Measurements from ENCODE around the gene C9orf43. TPM values are rescaled to one million over a fixed set of nuclear protein-coding genes. Genes with fewer than 3 reads are reported as not detected.

Gene C9orf43
- total and polyA plus RNA-seq, 4 donors = 0.09 to 1.1 (median 0.25) TPM

DNA sequence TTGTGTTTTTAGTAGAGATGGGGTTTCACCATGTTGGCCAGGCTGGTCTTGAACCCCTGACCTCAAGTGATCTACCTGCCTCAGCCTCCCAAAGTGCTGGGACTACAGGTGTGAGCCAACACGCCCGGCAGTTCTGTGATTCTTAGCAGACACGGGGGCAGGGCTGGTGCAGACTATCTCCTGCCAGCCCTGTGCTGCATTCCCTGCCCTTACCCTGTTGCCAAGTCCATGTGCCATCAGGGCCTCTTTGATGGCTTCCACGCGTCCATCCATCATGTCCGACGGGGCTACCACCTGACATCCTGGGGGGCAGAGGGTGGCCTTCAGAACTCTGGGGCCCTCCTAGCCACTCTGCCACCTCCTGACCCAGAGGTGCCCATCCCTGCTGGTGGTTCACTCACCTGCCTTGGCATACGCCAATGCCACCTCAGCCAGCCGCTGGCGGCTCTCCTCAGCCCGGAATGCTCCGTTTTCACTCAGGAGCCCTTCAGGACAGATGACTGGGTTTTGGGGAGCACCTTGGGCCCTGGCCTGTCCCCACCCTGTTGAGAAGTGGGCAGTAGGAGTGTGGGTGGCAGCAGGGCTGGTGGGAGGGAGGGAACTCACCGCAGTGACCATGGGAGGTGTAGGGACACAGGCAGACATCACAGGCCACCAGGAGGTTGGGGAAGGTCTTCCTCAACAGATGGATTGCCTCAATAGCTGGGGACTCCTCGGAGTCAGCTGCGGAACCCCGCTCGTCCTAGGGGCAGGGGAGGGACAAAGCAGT, 20.2 kb upstream of the C9orf43 start (continued):
- no peak for TF ChIP-seq EGR1 (IDR thresholded peaks at IDR 0.05; ENCODE audit: low read depth in 2 of 2)
- TF ChIP-seq HNF4A (conservative IDR thresholded peaks at IDR 0.05) = no peak
- TF ChIP-seq, protein P1, sequence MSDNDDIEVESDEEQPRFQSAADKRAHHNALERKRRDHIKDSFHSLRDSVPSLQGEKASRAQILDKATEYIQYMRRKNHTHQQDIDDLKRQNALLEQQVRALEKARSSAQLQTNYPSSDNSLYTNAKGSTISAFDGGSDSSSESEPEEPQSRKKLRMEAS (IDR thresholded peaks at IDR 0.05) = no peak
- TF ChIP-seq TAF1 (conservative IDR thresholded peaks at IDR 0.05) = no peak
- TF ChIP-seq SP1 (IDR thresholded peaks at IDR 0.05) = no peak
- TF ChIP-seq YY1 (IDR thresholded peaks at IDR 0.05) = no peak

DNA sequence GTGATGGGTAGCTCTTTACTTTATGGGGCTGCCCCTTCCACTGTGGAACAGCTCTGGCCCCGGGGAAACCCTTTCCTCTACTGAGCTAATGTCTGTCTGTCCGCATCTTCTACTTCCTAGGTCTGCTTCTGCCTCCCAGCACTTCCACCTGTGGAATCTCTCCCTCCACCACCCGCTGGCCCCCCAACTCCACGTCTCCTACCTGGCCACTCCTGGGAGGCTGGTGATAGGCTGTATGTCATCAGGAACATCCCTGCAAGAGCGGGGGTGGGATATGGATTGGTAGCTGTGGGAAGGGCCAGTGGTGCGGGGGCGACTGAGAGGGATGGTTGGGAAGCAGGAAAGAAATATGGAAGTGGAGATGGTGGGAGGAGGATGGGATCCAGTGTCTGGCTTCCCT, 18.6 kb upstream of the C9orf43 start:
- no peaks in the 10 kb centered on the region for H3K27me3 ChIP-seq (ENCODE audit: control insufficient read depth in 4 of 4, insufficient read depth in 4 of 4, low read length in 3 of 4)
- H3K9ac ChIP-seq (ENCODE audit: low read depth in 1 of 2, low read length in 2 of 2) = no peak overlapping the region
- no peaks in the 10 kb centered on the region for H3K9me3 ChIP-seq (ENCODE audit: control insufficient read depth in 4 of 4, low read length in 3 of 4)
- 98% methylated on average over 7 of the region's 7 CpGs for WGBS
- H3K27ac ChIP-seq (ENCODE audit: low read depth in 1 of 2, low read length in 2 of 2) = no peak overlapping the region
- no peak overlapping the region for H3K4me3 ChIP-seq (ENCODE audit: low read depth in 1 of 3, low read length in 3 of 3)
- TF ChIP-seq HNF4G (IDR thresholded peaks at IDR 0.05) = no peak
- TF ChIP-seq RXRA (IDR thresholded peaks at IDR 0.05) = no peak
- TF ChIP-seq, protein P2, sequence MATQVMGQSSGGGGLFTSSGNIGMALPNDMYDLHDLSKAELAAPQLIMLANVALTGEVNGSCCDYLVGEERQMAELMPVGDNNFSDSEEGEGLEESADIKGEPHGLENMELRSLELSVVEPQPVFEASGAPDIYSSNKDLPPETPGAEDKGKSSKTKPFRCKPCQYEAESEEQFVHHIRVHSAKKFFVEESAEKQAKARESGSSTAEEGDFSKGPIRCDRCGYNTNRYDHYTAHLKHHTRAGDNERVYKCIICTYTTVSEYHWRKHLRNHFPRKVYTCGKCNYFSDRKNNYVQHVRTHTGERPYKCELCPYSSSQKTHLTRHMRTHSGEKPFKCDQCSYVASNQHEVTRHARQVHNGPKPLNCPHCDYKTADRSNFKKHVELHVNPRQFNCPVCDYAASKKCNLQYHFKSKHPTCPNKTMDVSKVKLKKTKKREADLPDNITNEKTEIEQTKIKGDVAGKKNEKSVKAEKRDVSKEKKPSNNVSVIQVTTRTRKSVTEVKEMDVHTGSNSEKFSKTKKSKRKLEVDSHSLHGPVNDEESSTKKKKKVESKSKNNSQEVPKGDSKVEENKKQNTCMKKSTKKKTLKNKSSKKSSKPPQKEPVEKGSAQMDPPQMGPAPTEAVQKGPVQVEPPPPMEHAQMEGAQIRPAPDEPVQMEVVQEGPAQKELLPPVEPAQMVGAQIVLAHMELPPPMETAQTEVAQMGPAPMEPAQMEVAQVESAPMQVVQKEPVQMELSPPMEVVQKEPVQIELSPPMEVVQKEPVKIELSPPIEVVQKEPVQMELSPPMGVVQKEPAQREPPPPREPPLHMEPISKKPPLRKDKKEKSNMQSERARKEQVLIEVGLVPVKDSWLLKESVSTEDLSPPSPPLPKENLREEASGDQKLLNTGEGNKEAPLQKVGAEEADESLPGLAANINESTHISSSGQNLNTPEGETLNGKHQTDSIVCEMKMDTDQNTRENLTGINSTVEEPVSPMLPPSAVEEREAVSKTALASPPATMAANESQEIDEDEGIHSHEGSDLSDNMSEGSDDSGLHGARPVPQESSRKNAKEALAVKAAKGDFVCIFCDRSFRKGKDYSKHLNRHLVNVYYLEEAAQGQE (IDR thresholded peaks at IDR 0.05) = no peak
- TF ChIP-seq GABPA (IDR thresholded peaks at IDR 0.05 in 1 of 2, conservative IDR thresholded peaks at IDR 0.05 in 1 of 2) = no peak
- no peak for TF ChIP-seq HNF4A (conservative IDR thresholded peaks at IDR 0.05)
- TF ChIP-seq TAF1 (conservative IDR thresholded peaks at IDR 0.05) = no peak
- no peak for TF ChIP-seq NR2F2 (IDR thresholded peaks at IDR 0.05)
- TF ChIP-seq YY1 (IDR thresholded peaks at IDR 0.05) = no peak
- no peak for TF ChIP-seq SP1 (IDR thresholded peaks at IDR 0.05)
- TF ChIP-seq, protein P3, sequence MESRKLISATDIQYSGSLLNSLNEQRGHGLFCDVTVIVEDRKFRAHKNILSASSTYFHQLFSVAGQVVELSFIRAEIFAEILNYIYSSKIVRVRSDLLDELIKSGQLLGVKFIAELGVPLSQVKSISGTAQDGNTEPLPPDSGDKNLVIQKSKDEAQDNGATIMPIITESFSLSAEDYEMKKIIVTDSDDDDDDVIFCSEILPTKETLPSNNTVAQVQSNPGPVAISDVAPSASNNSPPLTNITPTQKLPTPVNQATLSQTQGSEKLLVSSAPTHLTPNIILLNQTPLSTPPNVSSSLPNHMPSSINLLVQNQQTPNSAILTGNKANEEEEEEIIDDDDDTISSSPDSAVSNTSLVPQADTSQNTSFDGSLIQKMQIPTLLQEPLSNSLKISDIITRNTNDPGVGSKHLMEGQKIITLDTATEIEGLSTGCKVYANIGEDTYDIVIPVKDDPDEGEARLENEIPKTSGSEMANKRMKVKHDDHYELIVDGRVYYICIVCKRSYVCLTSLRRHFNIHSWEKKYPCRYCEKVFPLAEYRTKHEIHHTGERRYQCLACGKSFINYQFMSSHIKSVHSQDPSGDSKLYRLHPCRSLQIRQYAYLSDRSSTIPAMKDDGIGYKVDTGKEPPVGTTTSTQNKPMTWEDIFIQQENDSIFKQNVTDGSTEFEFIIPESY (IDR thresholded peaks at IDR 0.05) = no peak
- no peak for TF ChIP-seq RAD21 (IDR thresholded peaks at IDR 0.05)
- no peak for TF ChIP-seq FOXA1 (IDR thresholded peaks at IDR 0.05)
- no peak for TF ChIP-seq JUND (IDR thresholded peaks at IDR 0.05)
- TF ChIP-seq, protein P4, sequence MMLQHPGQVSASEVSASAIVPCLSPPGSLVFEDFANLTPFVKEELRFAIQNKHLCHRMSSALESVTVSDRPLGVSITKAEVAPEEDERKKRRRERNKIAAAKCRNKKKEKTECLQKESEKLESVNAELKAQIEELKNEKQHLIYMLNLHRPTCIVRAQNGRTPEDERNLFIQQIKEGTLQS (IDR thresholded peaks at IDR 0.05) = no peak
- TF ChIP-seq EGR1 (IDR thresholded peaks at IDR 0.05; ENCODE audit: low read depth in 2 of 2) = no peak
- no peak for DNase-seq (ENCODE audit: low spot score)
- H3K4me1 ChIP-seq (ENCODE audit: control insufficient read depth in 4 of 4, insufficient read depth in 4 of 4, low read length in 3 of 4) = peaks cover 32 to 90% (median 71%) of the 10 kb centered on the region in 4 donors
- H3K36me3 ChIP-seq (ENCODE audit: control insufficient read depth in 4 of 4, insufficient read depth in 3 of 4, low read depth in 1 of 4, low read length in 3 of 4) = peaks cover 8 to 33% (median 19%) of the 10 kb centered on the region in 4 donors
